Cardiac muscle cell (in vitro differentiated cells and primary cell): ENCODE data around the gene CHMP4B. TPM values are rescaled to one million over a fixed set of nuclear protein-coding genes. Genes with fewer than 3 reads are reported as not detected.
A peak's percentile ranks its signal among the peaks of the same experiment; 100 is the strongest.

Experiments used
- DNase-seq, 2 donors: peaks; one replicate each; pipeline versions ENCODE4 v3.0.0 to v3.0.0-alpha.2; 2010 to 2017; ENCODE audit warnings: low read depth in 1 of 2, low spot score in 1 of 2
- H3K27ac ChIP-seq: fragments of 200-600 bp; sonication (generic); 2 replicates; pipeline ENCODE4 v1.5.1; 2016
- H3K27me3 ChIP-seq: fragments of 200-600 bp; sonication (generic); 2 replicates; pipeline ENCODE4 v1.6.0; 2016; ENCODE audit warnings: control low read depth
- H3K36me3 ChIP-seq: fragments of 200-600 bp; sonication (generic); 2 replicates; pipeline ENCODE4 v1.5.1; 2016; ENCODE audit warnings: control low read depth
- H3K4me1 ChIP-seq: fragments of 200-600 bp; sonication (generic); 2 replicates; pipeline ENCODE4 v1.8.1; 2017; ENCODE audit warnings: low read depth, mild to moderate bottlenecking, mixed run types
- H3K4me3 ChIP-seq: fragments of 200-600 bp; sonication (generic); 2 replicates; pipeline ENCODE4 v1.5.1; 2016; ENCODE audit warnings: mild to moderate bottlenecking
- H3K9me3 ChIP-seq: fragments of 200-600 bp; sonication (generic); 2 replicates; pipeline ENCODE4 v1.5.1; 2017; ENCODE audit warnings: low read depth, mild to moderate bottlenecking, control low read depth
- polyA plus RNA-seq: library from polyadenylated mRNA; unstranded; fragments of >200 nt; fragmentation: Nextera tagmentation; extraction: Ambion mirVana; gene quantifications from 2 replicates; pipeline ENCODE4 v1.2.1, GENCODE V29; 2016
- total RNA-seq: library from RNA; depleted of rRNA; stranded (reverse); fragments of >200 nt; gene quantifications from 2 replicates; pipeline ENCODE4 v1.2.3, GENCODE V29; 2016
- TF ChIP-seq, protein P1 (sequence below): IDR thresholded peaks from 2 replicates; pipeline ENCODE4 v1.5.1; 2012; ENCODE audit warnings: low read depth, mild to moderate bottlenecking, low read length

CHMP4B gene
- total and polyA plus RNA-seq, 2 experiments from 2014 or later = 4.6 to 110 TPM

GRCh38 chr20:33822991-33823390 is 11.8 kb downstream of the CHMP4B start:
- TF ChIP-seq, protein P1, sequence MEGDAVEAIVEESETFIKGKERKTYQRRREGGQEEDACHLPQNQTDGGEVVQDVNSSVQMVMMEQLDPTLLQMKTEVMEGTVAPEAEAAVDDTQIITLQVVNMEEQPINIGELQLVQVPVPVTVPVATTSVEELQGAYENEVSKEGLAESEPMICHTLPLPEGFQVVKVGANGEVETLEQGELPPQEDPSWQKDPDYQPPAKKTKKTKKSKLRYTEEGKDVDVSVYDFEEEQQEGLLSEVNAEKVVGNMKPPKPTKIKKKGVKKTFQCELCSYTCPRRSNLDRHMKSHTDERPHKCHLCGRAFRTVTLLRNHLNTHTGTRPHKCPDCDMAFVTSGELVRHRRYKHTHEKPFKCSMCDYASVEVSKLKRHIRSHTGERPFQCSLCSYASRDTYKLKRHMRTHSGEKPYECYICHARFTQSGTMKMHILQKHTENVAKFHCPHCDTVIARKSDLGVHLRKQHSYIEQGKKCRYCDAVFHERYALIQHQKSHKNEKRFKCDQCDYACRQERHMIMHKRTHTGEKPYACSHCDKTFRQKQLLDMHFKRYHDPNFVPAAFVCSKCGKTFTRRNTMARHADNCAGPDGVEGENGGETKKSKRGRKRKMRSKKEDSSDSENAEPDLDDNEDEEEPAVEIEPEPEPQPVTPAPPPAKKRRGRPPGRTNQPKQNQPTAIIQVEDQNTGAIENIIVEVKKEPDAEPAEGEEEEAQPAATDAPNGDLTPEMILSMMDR = no peak
- H3K9me3 ChIP-seq = no peaks in the 10 kb centered on the region
- no peak for DNase-seq
- H3K4me1 ChIP-seq = peaks cover 43% of the 10 kb centered on the region
- no peaks in the 10 kb centered on the region for H3K36me3 ChIP-seq
- no peak overlapping the region for H3K27ac ChIP-seq
- no peak overlapping the region for H3K4me3 ChIP-seq
- H3K27me3 ChIP-seq = no peaks in the 10 kb centered on the region

DNA sequence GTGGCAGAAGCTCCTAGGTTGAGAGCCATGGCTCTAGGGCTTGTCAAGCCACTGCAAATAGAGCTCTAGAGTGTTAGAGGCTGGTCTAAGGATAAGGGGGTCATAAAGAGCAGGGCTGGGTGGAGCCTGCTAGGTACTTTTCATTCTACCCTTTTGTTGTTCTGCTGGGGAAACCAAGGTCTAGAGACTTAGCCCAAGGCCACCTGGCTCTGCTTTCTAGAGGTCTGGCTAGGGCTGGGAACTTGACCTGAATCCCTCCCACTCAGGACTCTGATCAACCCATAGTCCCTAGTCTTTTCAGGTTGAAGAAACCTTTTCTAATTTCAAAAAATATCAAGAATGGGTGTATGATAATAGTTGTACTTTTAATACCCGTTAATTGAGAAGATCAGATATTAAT is 13.7 kb downstream of the CHMP4B start:
- Histone ChIP-seq H3K36me3 (no peaks in the 10 kb centered on the region), H3K27me3 (no peaks in the 10 kb centered on the region), H3K4me3 (no peak overlapping the region), H3K4me1 (peaks cover 57% of the 10 kb centered on the region), H3K27ac (peak overlapping the region; percentile 58), H3K9me3 (no peaks in the 10 kb centered on the region)
- no peak for DNase-seq
- TF ChIP-seq, protein P1 = no peak

DNA sequence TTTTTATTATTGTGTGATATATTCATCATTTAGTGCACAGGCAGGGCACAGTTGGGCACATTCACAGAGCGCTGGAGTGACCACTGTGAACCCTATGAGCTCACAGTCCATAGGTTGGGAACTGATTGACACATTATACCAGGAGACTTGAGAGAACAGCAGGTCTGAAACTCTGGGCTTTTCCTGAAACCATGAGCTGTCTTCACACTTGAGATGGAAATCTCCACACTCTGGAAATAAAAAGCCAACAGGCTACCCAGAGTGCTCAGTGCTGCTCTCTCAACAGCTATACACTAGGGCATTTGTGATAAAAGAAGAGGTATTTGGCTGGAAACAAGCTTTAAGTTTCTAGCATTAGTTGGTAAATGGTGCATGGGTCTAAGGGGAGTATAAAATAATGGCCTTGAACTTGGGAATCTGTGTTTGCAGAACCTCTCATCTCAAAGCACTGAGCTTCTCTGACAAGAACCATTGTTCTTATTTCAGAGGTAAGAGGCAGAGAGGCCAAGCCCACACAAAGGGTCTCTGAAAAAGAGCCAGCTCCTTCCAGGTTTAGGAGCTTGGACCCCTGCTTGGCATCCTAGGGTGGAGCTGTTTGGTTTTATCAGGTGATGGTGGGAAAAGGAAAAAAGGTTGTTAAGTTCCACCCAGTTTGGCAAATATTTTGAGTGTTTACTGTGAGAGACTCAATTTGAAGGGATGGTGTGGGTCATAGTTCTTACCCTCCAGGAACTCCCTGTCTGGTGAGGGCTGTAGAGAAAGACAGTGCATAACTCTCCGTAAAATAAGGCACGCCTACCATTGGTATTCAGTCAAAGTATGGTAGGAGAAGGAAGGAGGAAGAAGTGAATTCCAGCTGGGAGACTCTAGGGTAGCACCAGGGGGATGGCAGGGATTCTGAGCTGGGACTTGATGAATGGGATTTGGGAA is 14.5 kb downstream of the CHMP4B start:
- H3K4me1 ChIP-seq = peaks cover 51% of the 10 kb centered on the region
- no peaks in the 10 kb centered on the region for H3K36me3 ChIP-seq
- no peaks in the 10 kb centered on the region for H3K27me3 ChIP-seq
- H3K27ac ChIP-seq = peak overlapping the region; percentile 58
- TF ChIP-seq, protein P1 = no peak
- no peaks in the 10 kb centered on the region for H3K9me3 ChIP-seq
- no peak overlapping the region for H3K4me3 ChIP-seq
- DNase-seq = no peak

GRCh38 chr20:33826270-33826897 is 15.2 kb downstream of the CHMP4B start:
- peaks cover 51% of the 10 kb centered on the region for H3K4me1 ChIP-seq
- H3K36me3 ChIP-seq = no peaks in the 10 kb centered on the region
- TF ChIP-seq, protein P1 = no peak
- H3K27me3 ChIP-seq = no peaks in the 10 kb centered on the region
- DNase-seq = no peak
- H3K9me3 ChIP-seq = no peaks in the 10 kb centered on the region
- peak overlapping the region; percentile 58 for H3K27ac ChIP-seq
- no peak overlapping the region for H3K4me3 ChIP-seq

- Histone ChIP-seq H3K36me3 (no peaks in the 10 kb centered on the region), H3K4me1 (peaks cover 55% of the 10 kb centered on the region), H3K27ac (peak overlapping the region; percentile 58), H3K9me3 (no peaks in the 10 kb centered on the region), H3K27me3 (no peaks in the 10 kb centered on the region), H3K4me3 (no peak overlapping the region)
- no peak for DNase-seq
- TF ChIP-seq, protein P1 = no peak
These were observed 16.0 kb downstream of the CHMP4B start for GRCh38 chr20:33827109-33827508.
